ENCODE measurements around the gene ERBB4. TPM values are rescaled to one million over a fixed set of nuclear protein-coding genes. Genes with fewer than 3 reads are reported as not detected.

Gene ERBB4
- total RNA-seq, 2 experiments from 2014 or later = not detected

- POLR2A ChIA-PET = no interaction called here
Measured at GRCh38 chr2:212136216-212136795, 402.3 kb downstream of the ERBB4 start.

DNA sequence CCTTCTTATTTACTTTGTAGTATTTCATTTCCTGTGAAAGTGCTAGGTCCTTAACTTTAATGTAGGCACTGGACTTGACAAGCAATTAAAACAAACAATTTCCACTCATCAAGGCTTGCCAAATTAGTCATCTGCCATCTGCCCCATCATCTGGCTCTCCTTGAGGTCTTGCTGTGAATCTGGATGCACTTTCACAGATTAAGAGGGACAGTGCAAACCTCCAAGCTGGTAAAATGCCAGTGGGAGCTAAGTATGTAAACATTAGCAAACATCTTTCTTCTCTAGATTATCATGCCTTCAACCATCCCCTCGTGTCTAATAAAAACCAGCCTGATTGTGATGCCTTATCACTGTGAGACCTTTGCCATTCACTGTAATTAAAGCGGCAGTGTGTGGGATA lies 402.9 kb downstream of the ERBB4 start:
- peaks cover 2% of the 10 kb centered on the region for H3K9me3 Mint-ChIP-seq
- H3K27me3 Mint-ChIP-seq = no peaks in the 10 kb centered on the region
- Histone ChIP-seq H3K36me3 (ENCODE audit: insufficient read depth, low read length) (no peaks in the 10 kb centered on the region), H3K4me3 (ENCODE audit: low read length) (no peak overlapping the region), H3K4me1 (ENCODE audit: insufficient read depth, low read length) (no peaks in the 10 kb centered on the region), H3K27ac (ENCODE audit: low read depth in 1 of 2, low read length in 2 of 2) (no peak overlapping the region), H3K9me3 (ENCODE audit: control insufficient read depth in 1 of 2, insufficient read depth in 1 of 2, low read length in 2 of 2) (peaks cover 0 to 3% of the 10 kb centered on the region in 2 experiments), H3K27me3 (ENCODE audit: control insufficient read depth in 1 of 2, insufficient read depth in 2 of 2, low read length in 2 of 2) (no peaks in the 10 kb centered on the region)
- TF ChIP-seq, protein P1, sequence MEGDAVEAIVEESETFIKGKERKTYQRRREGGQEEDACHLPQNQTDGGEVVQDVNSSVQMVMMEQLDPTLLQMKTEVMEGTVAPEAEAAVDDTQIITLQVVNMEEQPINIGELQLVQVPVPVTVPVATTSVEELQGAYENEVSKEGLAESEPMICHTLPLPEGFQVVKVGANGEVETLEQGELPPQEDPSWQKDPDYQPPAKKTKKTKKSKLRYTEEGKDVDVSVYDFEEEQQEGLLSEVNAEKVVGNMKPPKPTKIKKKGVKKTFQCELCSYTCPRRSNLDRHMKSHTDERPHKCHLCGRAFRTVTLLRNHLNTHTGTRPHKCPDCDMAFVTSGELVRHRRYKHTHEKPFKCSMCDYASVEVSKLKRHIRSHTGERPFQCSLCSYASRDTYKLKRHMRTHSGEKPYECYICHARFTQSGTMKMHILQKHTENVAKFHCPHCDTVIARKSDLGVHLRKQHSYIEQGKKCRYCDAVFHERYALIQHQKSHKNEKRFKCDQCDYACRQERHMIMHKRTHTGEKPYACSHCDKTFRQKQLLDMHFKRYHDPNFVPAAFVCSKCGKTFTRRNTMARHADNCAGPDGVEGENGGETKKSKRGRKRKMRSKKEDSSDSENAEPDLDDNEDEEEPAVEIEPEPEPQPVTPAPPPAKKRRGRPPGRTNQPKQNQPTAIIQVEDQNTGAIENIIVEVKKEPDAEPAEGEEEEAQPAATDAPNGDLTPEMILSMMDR (IDR thresholded peaks at IDR 0.05) = no peak
- intact Hi-C loops (cut with DNase I, micrococcal nuclease) = no loop called here
- no peaks in the 10 kb centered on the region for H3K36me3 Mint-ChIP-seq (ENCODE audit: low read depth)
- DNase-seq = no peak
- no peaks in the 10 kb centered on the region for H3K4me1 Mint-ChIP-seq (ENCODE audit: low read depth)
- no peak for ATAC-seq (ENCODE audit: poor library complexity)
- ChIA-PET CTCF (interaction anchor here (0.6 kb wide), 1 partner anchor 74 kb away, joined by 3 read pairs; no protein-coding TSS in a partner anchor), POLR2A (no interaction called here)
- no peak overlapping the region for H3K4me3 Mint-ChIP-seq
- H3K27ac Mint-ChIP-seq = no peak overlapping the region

More at GRCh38 chr2:212136216-212136795, 402.3 kb downstream of the ERBB4 start:
- Histone ChIP-seq H3K9me3 (ENCODE audit: control insufficient read depth in 1 of 2, insufficient read depth in 1 of 2, low read length in 2 of 2) (peaks cover 0 to 3% of the 10 kb centered on the region in 2 experiments), H3K27ac (ENCODE audit: low read depth in 1 of 2, low read length in 2 of 2) (no peak overlapping the region), H3K4me1 (ENCODE audit: insufficient read depth, low read length) (no peaks in the 10 kb centered on the region), H3K27me3 (ENCODE audit: control insufficient read depth in 1 of 2, insufficient read depth in 2 of 2, low read length in 2 of 2) (no peaks in the 10 kb centered on the region), H3K4me3 (ENCODE audit: low read length) (no peak overlapping the region), H3K36me3 (ENCODE audit: insufficient read depth, low read length) (no peaks in the 10 kb centered on the region)
- TF ChIP-seq, protein P1 (IDR thresholded peaks at IDR 0.05) = no peak
- CTCF ChIA-PET = interaction anchor here (0.6 kb wide), 1 partner anchor 74 kb away, joined by 3 read pairs; no protein-coding TSS in a partner anchor
- ATAC-seq (ENCODE audit: poor library complexity) = no peak
- no peak for DNase-seq
- no peaks in the 10 kb centered on the region for H3K27me3 Mint-ChIP-seq
- H3K9me3 Mint-ChIP-seq = peaks cover 2% of the 10 kb centered on the region
- H3K4me1 Mint-ChIP-seq (ENCODE audit: low read depth) = no peaks in the 10 kb centered on the region
- H3K27ac Mint-ChIP-seq = no peak overlapping the region
- no peaks in the 10 kb centered on the region for H3K36me3 Mint-ChIP-seq (ENCODE audit: low read depth)
- intact Hi-C loops (cut with DNase I, micrococcal nuclease) = no loop called here
- H3K4me3 Mint-ChIP-seq = no peak overlapping the region

DNA sequence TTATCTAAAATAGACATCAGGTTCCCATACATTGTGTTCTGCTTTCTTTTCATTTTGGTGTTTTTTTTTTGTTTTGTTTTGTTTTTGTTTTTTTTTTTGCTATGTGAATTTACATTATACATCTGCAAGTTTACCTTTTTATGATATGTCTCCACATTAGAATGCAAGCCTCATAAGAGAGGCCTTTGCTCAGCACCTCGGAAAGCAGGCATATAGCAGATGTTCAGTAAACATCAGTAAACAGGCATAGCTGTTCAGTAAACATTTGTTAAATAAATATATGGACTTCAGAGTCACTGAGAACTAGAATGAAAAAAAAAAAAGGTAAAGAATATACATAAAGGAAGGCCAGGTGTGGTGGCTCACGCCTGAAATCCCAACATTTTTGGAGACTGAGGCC lies 405.3 kb downstream of the ERBB4 start:
- no peaks in the 10 kb centered on the region for H3K27me3 ChIP-seq (ENCODE audit: control insufficient read depth in 1 of 2, insufficient read depth in 2 of 2, low read length in 2 of 2)
- Mint-ChIP-seq H3K4me1 (ENCODE audit: low read depth) (no peaks in the 10 kb centered on the region), H3K27ac (no peak overlapping the region), H3K4me3 (no peak overlapping the region), H3K9me3 (peaks cover 2% of the 10 kb centered on the region), H3K27me3 (no peaks in the 10 kb centered on the region), H3K36me3 (ENCODE audit: low read depth) (no peaks in the 10 kb centered on the region)
- H3K4me3 ChIP-seq (ENCODE audit: low read length) = no peak overlapping the region
- TF ChIP-seq, protein P1 (IDR thresholded peaks at IDR 0.05) = no peak
- POLR2A ChIA-PET = no interaction called here
- no peak overlapping the region for H3K27ac ChIP-seq (ENCODE audit: low read depth in 1 of 2, low read length in 2 of 2)
- peaks cover 0 to 3% of the 10 kb centered on the region in 2 experiments for H3K9me3 ChIP-seq (ENCODE audit: control insufficient read depth in 1 of 2, insufficient read depth in 1 of 2, low read length in 2 of 2)
- DNase-seq (no peak), ATAC-seq (ENCODE audit: poor library complexity) (no peak)
- no peaks in the 10 kb centered on the region for H3K4me1 ChIP-seq (ENCODE audit: insufficient read depth, low read length)
- CTCF ChIA-PET = no interaction called here
- no peaks in the 10 kb centered on the region for H3K36me3 ChIP-seq (ENCODE audit: insufficient read depth, low read length)
- intact Hi-C loops (cut with DNase I, micrococcal nuclease) = no loop called here

Data from CD4-positive, alpha-beta T cell (primary cell).